PC-9 (cell line): ENCODE results near the gene MAFF. TPM values are rescaled to one million over a fixed set of nuclear protein-coding genes. Genes with fewer than 3 reads are reported as not detected.

ENCODE experiments used
- BruUV-seq: library from RNA; stranded (reverse); fragments of 400-500 nt; replicated peaks from 2 replicates; lab custom pipeline; 2021; lab: Mats Ljungman, UMichigan
- CTCF ChIA-PET: fragments of 300-600 bp; sonication (Branson Sonifier 250); formaldehyde crosslinking; loops from one replicate; lab custom pipeline; 2022; ENCODE audit warnings: antibody characterized with exemption; lab: Charles Lee
- POLR2A ChIA-PET: fragments of 300-600 bp; sonication (Branson Sonifier 250); formaldehyde crosslinking; loops from one replicate; lab custom pipeline; 2022; ENCODE audit warnings: antibody characterized with exemption; ENCODE audit not compliant: unreplicated experiment; lab: Charles Lee
- DNase-seq, 2 experiments: peaks; one replicate each; pipeline versions ENCODE4 v3.0.0 to v3.0.0-alpha.2; 2015 to 2022; ENCODE audit warnings: mixed read lengths in 1 of 2
- H2AFZ ChIP-seq: fragments of 200-600 bp; sonication (generic); 2 replicates; pipeline ENCODE4 v1.8.1; 2017; ENCODE audit warnings: antibody characterized with exemption
- H3F3A ChIP-seq: fragments of 200-600 bp; sonication (generic); 2 replicates; pipeline ENCODE4 v1.8.1; 2017; ENCODE audit warnings: antibody characterized with exemption, mild to moderate bottlenecking, low read depth; ENCODE audit not compliant: insufficient read depth
- H3K27ac ChIP-seq: fragments of 200-600 bp; sonication (generic); 2 replicates; pipeline ENCODE4 v1.6.1; 2016; ENCODE audit warnings: mixed run types
- H3K27me3 ChIP-seq: fragments of 200-600 bp; sonication (generic); 2 replicates; pipeline ENCODE4 v1.6.1; 2016; ENCODE audit warnings: low read depth, mixed run types; ENCODE audit not compliant: insufficient read depth
- H3K36me3 ChIP-seq: fragments of 200-600 bp; sonication (generic); 2 replicates; pipeline ENCODE4 v1.6.1; 2016; ENCODE audit warnings: low read depth, mixed run types
- H3K4me1 ChIP-seq: fragments of 200-600 bp; sonication (generic); replicated peaks from 2 replicates; pipeline ENCODE4 v1.6.1; 2016; ENCODE audit warnings: mixed run types; ENCODE audit not compliant: insufficient read depth
- H3K4me2 ChIP-seq: fragments of 200-600 bp; sonication (generic); 2 replicates; pipeline ENCODE4 v1.6.1; 2017; ENCODE audit warnings: mixed run types
- H3K4me3 ChIP-seq: fragments of 200-600 bp; sonication (generic); 2 replicates; pipeline ENCODE4 v1.6.1; 2016; ENCODE audit warnings: mixed run types
- H3K79me2 ChIP-seq: fragments of 200-600 bp; sonication (generic); 2 replicates; pipeline ENCODE4 v1.6.1; 2017; ENCODE audit warnings: low read depth, mixed run types
- H3K9me2 ChIP-seq: fragments of 200-600 bp; sonication (generic); 2 replicates; pipeline ENCODE4 v1.8.1; 2017; ENCODE audit warnings: mild to moderate bottlenecking; ENCODE audit not compliant: insufficient read depth
- H3K9me3 ChIP-seq: fragments of 200-600 bp; sonication (generic); 2 replicates; pipeline ENCODE4 v1.8.1; 2016; ENCODE audit warnings: low read depth; ENCODE audit not compliant: insufficient read depth
- H4K20me1 ChIP-seq: fragments of 200-600 bp; sonication (generic); 2 replicates; pipeline ENCODE4 v1.8.1; 2017; ENCODE audit not compliant: insufficient read depth
- EZH2 ChIP-seq: fragments of 200-600 bp; sonication (generic); IDR thresholded peaks from 2 replicates; pipeline ENCODE4 v1.8.0; 2017; ENCODE audit warnings: antibody characterized with exemption, low read depth
- intact Hi-C: fragments of 100-400 bp; cut with micrococcal nuclease; formaldehyde crosslinking; loops from one replicate; pipeline ENCODE4 v1.10.0; 2022; ENCODE audit not compliant: unreplicated experiment
- total RNA-seq: library from RNA; stranded (reverse); gene quantifications from 2 replicates; pipeline ENCODE4 v1.2.3, GENCODE V29; 2021
- TF ChIP-seq, protein P1 (sequence below): fragments of 200-600 bp; sonication (generic); conservative IDR thresholded peaks from 2 replicates; pipeline ENCODE4 v1.6.1; 2017; ENCODE audit warnings: mixed run types, antibody characterized with exemption, mild to moderate bottlenecking, moderate library complexity

MAFF gene
- total RNA-seq, 1 experiment from 2014 or later: 27.9 TPM

DNA sequence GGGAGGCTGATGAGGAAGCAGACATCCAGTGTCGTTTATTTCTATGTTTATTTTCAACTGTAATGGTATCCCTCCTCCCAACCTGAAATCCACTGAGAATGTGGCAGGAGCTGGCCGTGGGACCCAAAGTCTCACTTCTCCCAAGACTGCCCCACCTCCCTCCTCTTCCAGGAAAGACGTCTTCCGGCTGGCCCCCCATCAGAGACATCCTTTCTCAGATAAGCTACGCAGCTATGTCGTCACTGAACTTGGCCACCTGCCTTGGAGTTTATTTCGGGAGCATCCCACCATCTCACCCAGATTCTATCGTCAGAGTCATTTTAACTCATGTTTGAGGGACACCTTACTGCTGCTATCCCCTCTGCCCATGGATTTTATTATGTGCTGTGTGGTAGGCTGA is 57.1 kb downstream of the MAFF start:
- Histone ChIP-seq H3K27ac (no peak overlapping the region), H3K79me2 (peaks cover 100% of the 10 kb centered on the region), H3F3A (peaks cover 20% of the 10 kb centered on the region; the same call in 1 of the 2 replicates), H3K4me1 (no peaks in the 10 kb centered on the region), H3K4me3 (no peak overlapping the region), H3K27me3 (no peaks in the 10 kb centered on the region), H3K9me3 (no peaks in the 10 kb centered on the region), H3K36me3 (0 out of 2 replicates have a peak, but pooled peaks cover 5% of the 10 kb centered on the region), H2AFZ (no peak overlapping the region), H3K9me2 (no peaks in the 10 kb centered on the region), H4K20me1 (peaks cover 84% of the 10 kb centered on the region), H3K4me2 (no peak overlapping the region)
- intact Hi-C loops: no loop called here
- DNase-seq: no peak
- no TSS peak for BruUV-seq
- TF ChIP-seq, protein P1, sequence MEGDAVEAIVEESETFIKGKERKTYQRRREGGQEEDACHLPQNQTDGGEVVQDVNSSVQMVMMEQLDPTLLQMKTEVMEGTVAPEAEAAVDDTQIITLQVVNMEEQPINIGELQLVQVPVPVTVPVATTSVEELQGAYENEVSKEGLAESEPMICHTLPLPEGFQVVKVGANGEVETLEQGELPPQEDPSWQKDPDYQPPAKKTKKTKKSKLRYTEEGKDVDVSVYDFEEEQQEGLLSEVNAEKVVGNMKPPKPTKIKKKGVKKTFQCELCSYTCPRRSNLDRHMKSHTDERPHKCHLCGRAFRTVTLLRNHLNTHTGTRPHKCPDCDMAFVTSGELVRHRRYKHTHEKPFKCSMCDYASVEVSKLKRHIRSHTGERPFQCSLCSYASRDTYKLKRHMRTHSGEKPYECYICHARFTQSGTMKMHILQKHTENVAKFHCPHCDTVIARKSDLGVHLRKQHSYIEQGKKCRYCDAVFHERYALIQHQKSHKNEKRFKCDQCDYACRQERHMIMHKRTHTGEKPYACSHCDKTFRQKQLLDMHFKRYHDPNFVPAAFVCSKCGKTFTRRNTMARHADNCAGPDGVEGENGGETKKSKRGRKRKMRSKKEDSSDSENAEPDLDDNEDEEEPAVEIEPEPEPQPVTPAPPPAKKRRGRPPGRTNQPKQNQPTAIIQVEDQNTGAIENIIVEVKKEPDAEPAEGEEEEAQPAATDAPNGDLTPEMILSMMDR: no peak
- ChIA-PET POLR2A (no interaction called here), CTCF (interaction anchor here (0.6 kb wide), 2 partner anchors 47 to 184 kb away, joined by 7 to 10 read pairs; no protein-coding TSS in a partner anchor)

DNA sequence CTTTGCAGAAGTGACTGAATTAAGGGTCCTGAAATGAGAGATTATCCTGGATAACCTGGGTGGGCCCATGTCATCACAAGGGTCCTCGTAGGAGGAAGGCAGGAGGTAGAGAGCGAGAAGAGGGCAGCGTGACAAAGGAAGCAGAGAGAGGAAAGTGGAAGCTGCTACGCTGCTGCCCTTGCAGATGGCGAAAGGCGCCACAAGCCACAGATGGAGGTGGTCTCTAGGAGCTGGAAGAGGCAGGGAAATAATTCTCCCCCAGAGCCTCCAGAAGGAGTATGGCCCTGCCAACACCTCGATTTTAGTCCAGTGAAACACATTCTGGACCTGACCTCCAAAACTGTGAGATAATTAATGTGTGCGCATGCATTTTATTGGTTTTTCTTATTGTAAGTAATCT is 57.6 kb downstream of the MAFF start:
- Histone ChIP-seq H3K4me1 (no peaks in the 10 kb centered on the region), H3K79me2 (peaks cover 100% of the 10 kb centered on the region), H4K20me1 (peaks cover 84% of the 10 kb centered on the region), H3K36me3 (0 out of 2 replicates have a peak, but pooled peaks cover 7% of the 10 kb centered on the region), H3K27me3 (no peaks in the 10 kb centered on the region), H3K27ac (no peak overlapping the region), H3K9me3 (no peaks in the 10 kb centered on the region), H3K9me2 (no peaks in the 10 kb centered on the region), H3K4me3 (no peak overlapping the region), H3F3A (peaks cover 25% of the 10 kb centered on the region; the same call in 1 of the 2 replicates), H3K4me2 (no peak overlapping the region), H2AFZ (no peak overlapping the region)
- POLR2A ChIA-PET: no interaction called here
- DNase-seq: no peak
- TF ChIP-seq, protein P1: no peak
- TF ChIP-seq EZH2: no peak
- BruUV-seq: no TSS peak
- CTCF ChIA-PET: interaction anchor here (0.6 kb wide), 2 partner anchors 46 to 183 kb away, joined by 7 to 10 read pairs; no protein-coding TSS in a partner anchor
- intact Hi-C loops: no loop called here

DNA sequence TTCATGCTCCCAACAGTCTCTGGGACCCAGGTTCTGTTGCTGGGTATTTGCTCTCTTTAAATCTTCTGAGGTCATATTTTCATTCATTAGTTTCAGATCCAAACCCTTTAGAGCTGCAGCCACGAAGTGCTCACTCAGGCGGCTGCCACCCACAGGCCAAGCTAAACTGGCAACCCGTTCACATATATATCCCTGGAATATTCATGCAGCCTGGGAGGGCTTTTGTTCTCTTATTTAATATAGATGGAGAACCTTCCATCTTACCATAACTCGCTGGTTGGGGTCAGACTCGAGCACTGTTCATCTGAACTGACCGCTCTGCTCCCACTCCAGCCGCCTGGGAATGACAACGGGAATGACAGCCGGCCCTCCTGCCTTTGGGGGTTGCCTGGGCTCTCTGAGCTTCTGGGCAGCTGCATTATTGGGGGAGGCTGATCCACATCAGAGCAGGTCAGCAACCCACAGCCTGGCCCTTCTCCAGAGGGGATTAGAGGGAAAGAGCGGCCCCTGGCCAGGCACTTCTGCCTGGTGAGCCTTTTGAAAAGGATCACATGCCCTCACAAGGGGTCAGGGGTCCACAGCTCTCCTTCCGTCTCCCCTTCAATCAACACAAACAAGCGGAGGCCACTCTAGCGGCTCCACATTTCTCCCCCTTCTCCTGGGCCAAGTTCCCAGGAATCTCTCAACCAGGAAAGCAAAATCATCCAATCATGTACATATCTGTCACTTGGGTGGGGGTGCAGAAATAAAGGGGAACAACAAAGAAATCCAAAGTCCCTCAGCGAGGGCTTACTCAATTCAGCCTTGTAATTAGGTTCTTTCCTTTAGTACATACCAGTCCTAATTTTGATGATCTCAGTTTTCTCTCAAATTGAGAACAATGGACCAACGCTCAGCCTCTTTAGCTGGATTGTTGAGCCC is 59.2 kb downstream of the MAFF start:
- BruUV-seq: no TSS peak
- Histone ChIP-seq H3K79me2 (peaks cover 100% of the 10 kb centered on the region), H3K4me2 (no peak overlapping the region), H3K4me1 (no peaks in the 10 kb centered on the region), H3K9me3 (no peaks in the 10 kb centered on the region), H3K27ac (no peak overlapping the region), H3K9me2 (no peaks in the 10 kb centered on the region), H3K27me3 (no peaks in the 10 kb centered on the region), H3K4me3 (no peak overlapping the region), H4K20me1 (peaks cover 90% of the 10 kb centered on the region), H2AFZ (no peak overlapping the region), H3F3A (peaks cover 31% of the 10 kb centered on the region; the same call in 1 of the 2 replicates), H3K36me3 (peaks cover 11% of the 10 kb centered on the region; the same call in 1 of the 2 replicates)
- ChIA-PET CTCF (interaction anchor here (1.0 to 1.2 kb wide), 3 partner anchors 32 to 209 kb away, joined by 3 to 4 read pairs (median 4); no protein-coding TSS in a partner anchor), POLR2A (no interaction called here)
- intact Hi-C loops: no loop called here
- TF ChIP-seq EZH2: no peak
- TF ChIP-seq, protein P1: no peak
- no peak for DNase-seq
